GM12864 (cell line): ENCODE results near the gene MPRIP.
A peak's percentile ranks its signal among the peaks of the same experiment; 100 is the strongest.

ENCODE experiments used
- DNase-seq: peaks from one replicate; pipeline ENCODE4 v3.0.0-alpha.2; 2011; ENCODE audit warnings: low read depth
- H3K4me3 ChIP-seq: 2 replicates; pipeline ENCODE4 v1.5.1; 2011; ENCODE audit warnings: mild to moderate bottlenecking, low read depth, low read length, control low read depth
- TF ChIP-seq, protein P1 (sequence below): IDR thresholded peaks from 2 replicates; pipeline ENCODE4 v1.5.1; 2011; ENCODE audit warnings: low read depth, mild to moderate bottlenecking, moderate library complexity, low read length, control low read depth, inconsistent platforms; ENCODE audit errors: missing control alignments

MPRIP gene

DNA sequence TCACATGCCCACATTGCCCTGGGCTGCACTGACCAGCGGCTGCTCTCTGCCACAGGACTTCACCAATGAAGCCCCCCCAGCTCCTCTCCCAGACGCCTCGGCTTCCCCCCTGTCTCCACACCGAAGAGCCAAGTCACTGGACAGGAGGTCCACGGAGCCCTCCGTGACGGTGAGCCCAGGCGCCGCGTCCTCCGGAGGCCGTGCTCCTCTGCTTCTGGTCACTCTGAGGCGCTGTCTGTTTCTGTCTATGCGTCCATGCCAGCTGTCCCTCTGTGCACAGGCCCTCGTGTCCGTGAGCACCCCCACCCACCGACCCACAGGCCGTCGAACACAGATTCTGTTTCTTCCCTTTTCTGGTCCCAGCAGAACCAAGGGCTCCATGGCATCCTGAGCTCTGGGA, 101.2 kb downstream of the MPRIP start:
- TF ChIP-seq, protein P1, sequence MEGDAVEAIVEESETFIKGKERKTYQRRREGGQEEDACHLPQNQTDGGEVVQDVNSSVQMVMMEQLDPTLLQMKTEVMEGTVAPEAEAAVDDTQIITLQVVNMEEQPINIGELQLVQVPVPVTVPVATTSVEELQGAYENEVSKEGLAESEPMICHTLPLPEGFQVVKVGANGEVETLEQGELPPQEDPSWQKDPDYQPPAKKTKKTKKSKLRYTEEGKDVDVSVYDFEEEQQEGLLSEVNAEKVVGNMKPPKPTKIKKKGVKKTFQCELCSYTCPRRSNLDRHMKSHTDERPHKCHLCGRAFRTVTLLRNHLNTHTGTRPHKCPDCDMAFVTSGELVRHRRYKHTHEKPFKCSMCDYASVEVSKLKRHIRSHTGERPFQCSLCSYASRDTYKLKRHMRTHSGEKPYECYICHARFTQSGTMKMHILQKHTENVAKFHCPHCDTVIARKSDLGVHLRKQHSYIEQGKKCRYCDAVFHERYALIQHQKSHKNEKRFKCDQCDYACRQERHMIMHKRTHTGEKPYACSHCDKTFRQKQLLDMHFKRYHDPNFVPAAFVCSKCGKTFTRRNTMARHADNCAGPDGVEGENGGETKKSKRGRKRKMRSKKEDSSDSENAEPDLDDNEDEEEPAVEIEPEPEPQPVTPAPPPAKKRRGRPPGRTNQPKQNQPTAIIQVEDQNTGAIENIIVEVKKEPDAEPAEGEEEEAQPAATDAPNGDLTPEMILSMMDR, result no peak
- DNase-seq, result no peak
- H3K4me3 ChIP-seq, result no peak overlapping the region

GRCh38 chr17:17144061-17144460, 101.8 kb downstream of the MPRIP start:
- no peak for DNase-seq
- TF ChIP-seq, protein P1, result no peak

DNA sequence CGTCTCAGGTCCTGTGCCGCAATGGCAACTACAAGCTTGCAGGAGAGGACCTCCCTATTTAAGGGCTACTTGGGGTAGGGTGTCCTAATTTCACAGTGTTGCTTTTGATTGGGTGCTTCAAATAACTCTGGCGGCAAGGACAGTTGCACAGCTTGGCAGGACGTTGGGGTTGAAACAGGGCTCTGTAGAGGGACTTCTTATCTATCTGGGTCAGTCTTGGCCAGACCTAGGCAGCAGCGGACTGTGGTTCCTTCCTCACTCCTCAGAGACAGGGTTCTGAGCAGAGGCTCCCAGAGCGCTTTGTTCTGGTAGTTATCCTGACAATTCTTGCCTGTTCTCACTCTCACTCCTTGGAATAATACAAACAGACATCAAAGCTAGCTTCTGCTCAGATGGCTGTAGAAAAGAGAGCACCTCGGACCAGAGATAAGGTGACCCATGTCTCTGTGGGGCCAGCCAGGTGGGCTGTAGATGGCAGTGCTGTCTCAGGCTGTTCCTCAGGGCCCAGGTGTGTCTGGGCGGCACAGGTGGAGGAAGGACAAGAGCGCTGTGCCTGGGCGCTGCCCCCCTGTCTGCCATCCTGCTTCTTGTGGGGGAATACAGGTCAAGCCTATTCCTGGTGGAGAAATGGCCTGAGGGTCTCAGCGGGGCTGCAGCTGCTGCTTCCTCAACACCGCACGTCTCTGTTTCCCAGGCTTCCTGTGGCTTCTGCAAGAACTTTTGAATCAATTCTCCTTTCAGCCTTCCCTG, 102.8 kb downstream of the MPRIP start:
- H3K4me3 ChIP-seq, result no peak overlapping the region
- TF ChIP-seq, protein P1, result no peak
- no peak for DNase-seq

More at GRCh38 chr17:17144061-17144460, 101.8 kb downstream of the MPRIP start:
- no peak overlapping the region for H3K4me3 ChIP-seq

DNA sequence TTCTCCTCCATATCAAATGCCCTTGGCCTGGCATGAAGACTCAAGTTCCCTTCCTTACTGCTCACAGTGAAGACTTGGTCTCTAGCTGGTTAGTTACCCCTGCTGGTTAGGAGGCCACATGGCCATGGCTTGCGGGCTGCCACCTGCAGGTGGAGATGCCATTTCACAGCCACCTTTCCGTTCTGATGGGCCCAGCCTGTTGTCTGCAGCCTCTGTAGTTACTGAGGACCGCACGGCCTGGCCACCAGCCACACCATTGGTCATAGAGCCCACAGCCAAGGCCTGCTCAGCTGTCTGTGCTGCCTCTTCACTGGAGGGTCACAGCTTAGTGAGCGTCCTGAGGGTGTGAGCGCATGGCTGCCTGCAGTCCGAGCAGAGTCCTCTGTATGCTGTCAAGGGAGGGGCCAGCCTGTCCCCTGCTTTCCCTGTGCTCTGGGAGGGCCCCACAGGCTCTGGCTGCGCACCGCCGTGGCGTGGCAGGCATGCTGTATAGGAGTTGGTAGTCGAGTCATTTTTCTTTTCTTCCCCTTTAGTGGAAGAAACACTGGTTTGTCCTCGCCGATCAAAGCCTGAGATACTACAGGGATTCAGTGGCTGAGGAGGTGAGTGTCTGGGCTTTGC, 104.6 kb downstream of the MPRIP start:
- TF ChIP-seq, protein P1, result peak; percentile 46
- H3K4me3 ChIP-seq, result no peak overlapping the region
- DNase-seq, result no peak

GRCh38 chr17:17147821-17148220, 105.6 kb downstream of the MPRIP start:
- TF ChIP-seq, protein P1, result no peak
- no peak overlapping the region for H3K4me3 ChIP-seq
- no peak for DNase-seq

DNA sequence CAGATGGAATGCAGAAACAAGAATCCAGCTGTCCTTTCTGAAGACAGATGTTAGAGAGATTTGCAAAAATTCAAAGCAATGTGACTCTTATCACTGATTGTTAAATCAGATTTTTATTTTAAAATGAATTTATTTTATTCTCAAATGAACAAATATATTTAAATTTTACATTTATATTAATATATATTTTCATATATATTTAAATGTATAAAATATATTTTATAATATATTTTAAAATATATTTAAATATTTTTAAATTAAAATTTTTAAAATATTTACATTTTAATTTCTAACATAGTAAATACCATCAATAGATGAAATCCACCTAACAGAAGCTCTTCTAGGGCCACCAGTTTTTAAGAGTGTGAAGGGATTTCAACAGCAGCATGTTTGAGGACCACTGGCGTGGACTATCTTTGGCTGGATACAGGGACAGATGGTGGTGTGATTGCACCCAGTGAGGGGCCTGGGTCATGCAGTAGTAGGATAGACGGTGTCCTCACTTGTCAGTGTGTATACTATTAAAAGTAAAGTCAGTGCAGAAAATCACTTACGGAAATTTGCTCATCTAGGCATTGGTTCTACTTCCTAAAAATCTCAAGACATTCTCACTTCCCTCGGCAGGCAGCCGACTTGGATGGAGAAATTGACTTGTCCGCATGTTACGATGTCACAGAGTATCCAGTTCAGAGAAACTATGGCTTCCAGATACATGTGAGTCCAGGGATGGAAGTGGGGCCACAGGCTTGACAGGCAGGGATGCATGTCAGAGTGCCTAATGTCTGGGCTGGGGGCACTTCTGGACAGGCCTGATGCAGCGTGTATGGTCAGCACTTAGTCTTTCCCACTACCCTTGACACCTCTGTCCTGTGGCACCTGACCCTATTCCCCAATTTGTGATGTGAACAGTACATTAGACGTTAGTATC, 107.5 kb downstream of the MPRIP start:
- DNase-seq, result peak; percentile 19
- no peak overlapping the region for H3K4me3 ChIP-seq
- TF ChIP-seq, protein P1, result no peak
